ENCODE data around the gene SAMD8. TPM values are rescaled to one million over a fixed set of nuclear protein-coding genes. Genes with fewer than 3 reads are reported as not detected.

The SAMD8 gene
- total RNA-seq, 1 experiment from 2014 or later, result 23.6 TPM

DNA sequence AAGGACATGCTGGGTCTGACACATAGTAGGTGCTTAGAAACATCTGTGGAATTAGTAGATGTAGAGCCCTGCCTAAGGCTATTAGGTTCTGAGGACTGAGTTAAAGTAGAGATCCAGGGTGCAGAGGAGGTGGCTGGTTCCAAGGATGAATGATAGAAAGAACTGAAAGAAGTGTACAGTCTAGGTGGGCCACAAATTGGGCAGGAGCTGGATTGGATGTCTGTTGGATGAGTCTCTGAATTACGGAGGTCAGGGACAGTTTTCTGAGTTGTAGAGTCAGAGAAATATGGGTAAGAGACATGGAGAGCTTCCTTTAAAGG, 2.0 kb upstream of the SAMD8 start:
- no peak for DNase-seq (ENCODE audit: low read depth, low spot score)
- ChIA-PET POLR2A (interaction anchor here (1.2 to 1.8 kb wide), 2 partner anchors 12 to 41 kb away, joined by 3 read pairs; no protein-coding TSS in a partner anchor), CTCF (interaction anchor here (0.6 to 1.5 kb wide), 3 partner anchors 118 to 126 kb away, joined by 3 to 4 read pairs (median 4); partner anchors contain the start of gene COMTD1), RAD21 (ENCODE audit: low non-redundant PET in 1 of 2, low total read pairs in 2 of 2, uncharacterized antibody in 2 of 2, unreplicated experiment in 2 of 2) (no interaction called here)
- Histone ChIP-seq H3K79me2 (ENCODE audit: insufficient read depth, low read length) (peaks cover 28% of the 10 kb centered on the region), H3K27me3 (ENCODE audit: insufficient read depth, low read length) (no peaks in the 10 kb centered on the region), H3K27ac (ENCODE audit: low read depth, low read length) (0 out of 2 replicates have a peak overlapping the region, but pooled peaks have one; percentile 9), H3K4me1 (ENCODE audit: control insufficient read depth in 1 of 2, insufficient read depth in 2 of 2, low read length in 2 of 2) (peaks cover 9 to 40% of the 10 kb centered on the region in 2 experiments; a peak in 3 of 4 replicates), H3K9me3 (ENCODE audit: control insufficient read depth in 1 of 2, insufficient read depth in 1 of 2, low read depth in 1 of 2, low read length in 2 of 2) (no peaks in the 10 kb centered on the region), H3K4me2 (ENCODE audit: low read length) (peak overlapping the region; percentile 64; the same call in 1 of the 2 replicates), H2AFZ (ENCODE audit: low read depth, low read length, poor library complexity, severe bottlenecking) (peak overlapping the region; percentile 87), H3K9me2 (ENCODE audit: insufficient read depth) (no peaks in the 10 kb centered on the region), H3K4me3 (replicated peaks in 1 of 2; ENCODE audit: low read depth in 1 of 2, low read length in 2 of 2) (no peak overlapping the region), H4K20me1 (ENCODE audit: insufficient read depth) (no peaks in the 10 kb centered on the region), H3K9ac (ENCODE audit: low read length) (no peak overlapping the region), H3K36me3 (ENCODE audit: control insufficient read depth in 1 of 2, insufficient read depth in 2 of 2, low read length in 2 of 2) (no peaks in the 10 kb centered on the region)
- no peak for ATAC-seq
- BruUV-seq (replicated peaks), result no TSS peak
- intact Hi-C loops (cut with micrococcal nuclease), result no loop called here
- no peak for TF ChIP-seq SRF (IDR thresholded peaks at IDR 0.05; ENCODE audit: low read depth)
- no peak for TF ChIP-seq EZH2 (IDR thresholded peaks at IDR 0.05)
- TF ChIP-seq, protein P1, sequence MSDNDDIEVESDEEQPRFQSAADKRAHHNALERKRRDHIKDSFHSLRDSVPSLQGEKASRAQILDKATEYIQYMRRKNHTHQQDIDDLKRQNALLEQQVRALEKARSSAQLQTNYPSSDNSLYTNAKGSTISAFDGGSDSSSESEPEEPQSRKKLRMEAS (IDR thresholded peaks at IDR 0.05), result no peak
- TF ChIP-seq SP1 (IDR thresholded peaks at IDR 0.05; ENCODE audit: low read depth), result no peak
- TF ChIP-seq, protein P2, sequence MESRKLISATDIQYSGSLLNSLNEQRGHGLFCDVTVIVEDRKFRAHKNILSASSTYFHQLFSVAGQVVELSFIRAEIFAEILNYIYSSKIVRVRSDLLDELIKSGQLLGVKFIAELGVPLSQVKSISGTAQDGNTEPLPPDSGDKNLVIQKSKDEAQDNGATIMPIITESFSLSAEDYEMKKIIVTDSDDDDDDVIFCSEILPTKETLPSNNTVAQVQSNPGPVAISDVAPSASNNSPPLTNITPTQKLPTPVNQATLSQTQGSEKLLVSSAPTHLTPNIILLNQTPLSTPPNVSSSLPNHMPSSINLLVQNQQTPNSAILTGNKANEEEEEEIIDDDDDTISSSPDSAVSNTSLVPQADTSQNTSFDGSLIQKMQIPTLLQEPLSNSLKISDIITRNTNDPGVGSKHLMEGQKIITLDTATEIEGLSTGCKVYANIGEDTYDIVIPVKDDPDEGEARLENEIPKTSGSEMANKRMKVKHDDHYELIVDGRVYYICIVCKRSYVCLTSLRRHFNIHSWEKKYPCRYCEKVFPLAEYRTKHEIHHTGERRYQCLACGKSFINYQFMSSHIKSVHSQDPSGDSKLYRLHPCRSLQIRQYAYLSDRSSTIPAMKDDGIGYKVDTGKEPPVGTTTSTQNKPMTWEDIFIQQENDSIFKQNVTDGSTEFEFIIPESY (IDR thresholded peaks at IDR 0.05; ENCODE audit: extremely low read depth, insufficient replicate concordance, low read length), result no peak
- TF ChIP-seq, protein P3, sequence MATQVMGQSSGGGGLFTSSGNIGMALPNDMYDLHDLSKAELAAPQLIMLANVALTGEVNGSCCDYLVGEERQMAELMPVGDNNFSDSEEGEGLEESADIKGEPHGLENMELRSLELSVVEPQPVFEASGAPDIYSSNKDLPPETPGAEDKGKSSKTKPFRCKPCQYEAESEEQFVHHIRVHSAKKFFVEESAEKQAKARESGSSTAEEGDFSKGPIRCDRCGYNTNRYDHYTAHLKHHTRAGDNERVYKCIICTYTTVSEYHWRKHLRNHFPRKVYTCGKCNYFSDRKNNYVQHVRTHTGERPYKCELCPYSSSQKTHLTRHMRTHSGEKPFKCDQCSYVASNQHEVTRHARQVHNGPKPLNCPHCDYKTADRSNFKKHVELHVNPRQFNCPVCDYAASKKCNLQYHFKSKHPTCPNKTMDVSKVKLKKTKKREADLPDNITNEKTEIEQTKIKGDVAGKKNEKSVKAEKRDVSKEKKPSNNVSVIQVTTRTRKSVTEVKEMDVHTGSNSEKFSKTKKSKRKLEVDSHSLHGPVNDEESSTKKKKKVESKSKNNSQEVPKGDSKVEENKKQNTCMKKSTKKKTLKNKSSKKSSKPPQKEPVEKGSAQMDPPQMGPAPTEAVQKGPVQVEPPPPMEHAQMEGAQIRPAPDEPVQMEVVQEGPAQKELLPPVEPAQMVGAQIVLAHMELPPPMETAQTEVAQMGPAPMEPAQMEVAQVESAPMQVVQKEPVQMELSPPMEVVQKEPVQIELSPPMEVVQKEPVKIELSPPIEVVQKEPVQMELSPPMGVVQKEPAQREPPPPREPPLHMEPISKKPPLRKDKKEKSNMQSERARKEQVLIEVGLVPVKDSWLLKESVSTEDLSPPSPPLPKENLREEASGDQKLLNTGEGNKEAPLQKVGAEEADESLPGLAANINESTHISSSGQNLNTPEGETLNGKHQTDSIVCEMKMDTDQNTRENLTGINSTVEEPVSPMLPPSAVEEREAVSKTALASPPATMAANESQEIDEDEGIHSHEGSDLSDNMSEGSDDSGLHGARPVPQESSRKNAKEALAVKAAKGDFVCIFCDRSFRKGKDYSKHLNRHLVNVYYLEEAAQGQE (IDR thresholded peaks at IDR 0.05; ENCODE audit: low read depth), result no peak
- no peak for TF ChIP-seq FOSL1 (IDR thresholded peaks at IDR 0.05; ENCODE audit: low read depth)
- TF ChIP-seq EZH2phosphoT487 (IDR thresholded peaks at IDR 0.05; ENCODE audit: borderline replicate concordance), result no peak
- TF ChIP-seq YY1 (IDR thresholded peaks at IDR 0.05; ENCODE audit: extremely low read depth, insufficient replicate concordance, low read depth, low read length), result no peak
- no peak for TF ChIP-seq JUND (IDR thresholded peaks at IDR 0.05)
- no peak for TF ChIP-seq POLR2AphosphoS5 (IDR thresholded peaks at IDR 0.05; ENCODE audit: low read depth, low read length)
- TF ChIP-seq, protein P4, sequence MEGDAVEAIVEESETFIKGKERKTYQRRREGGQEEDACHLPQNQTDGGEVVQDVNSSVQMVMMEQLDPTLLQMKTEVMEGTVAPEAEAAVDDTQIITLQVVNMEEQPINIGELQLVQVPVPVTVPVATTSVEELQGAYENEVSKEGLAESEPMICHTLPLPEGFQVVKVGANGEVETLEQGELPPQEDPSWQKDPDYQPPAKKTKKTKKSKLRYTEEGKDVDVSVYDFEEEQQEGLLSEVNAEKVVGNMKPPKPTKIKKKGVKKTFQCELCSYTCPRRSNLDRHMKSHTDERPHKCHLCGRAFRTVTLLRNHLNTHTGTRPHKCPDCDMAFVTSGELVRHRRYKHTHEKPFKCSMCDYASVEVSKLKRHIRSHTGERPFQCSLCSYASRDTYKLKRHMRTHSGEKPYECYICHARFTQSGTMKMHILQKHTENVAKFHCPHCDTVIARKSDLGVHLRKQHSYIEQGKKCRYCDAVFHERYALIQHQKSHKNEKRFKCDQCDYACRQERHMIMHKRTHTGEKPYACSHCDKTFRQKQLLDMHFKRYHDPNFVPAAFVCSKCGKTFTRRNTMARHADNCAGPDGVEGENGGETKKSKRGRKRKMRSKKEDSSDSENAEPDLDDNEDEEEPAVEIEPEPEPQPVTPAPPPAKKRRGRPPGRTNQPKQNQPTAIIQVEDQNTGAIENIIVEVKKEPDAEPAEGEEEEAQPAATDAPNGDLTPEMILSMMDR (IDR thresholded peaks at IDR 0.05 in 2 of 3, conservative IDR thresholded peaks at IDR 0.05 in 1 of 3; ENCODE audit: borderline replicate concordance in 1 of 3, insufficient read depth in 1 of 3, low read depth in 2 of 3, low read length in 2 of 3), result no peak
- TF ChIP-seq ELF1 (IDR thresholded peaks at IDR 0.05; ENCODE audit: borderline replicate concordance, low read depth), result no peak
- no peak for TF ChIP-seq ZFX (IDR thresholded peaks at IDR 0.05)
- TF ChIP-seq CEBPB (IDR thresholded peaks at IDR 0.05; ENCODE audit: low read depth), result no peak
- no peak for TF ChIP-seq SIN3A (IDR thresholded peaks at IDR 0.05; ENCODE audit: low read depth)
- TF ChIP-seq ZNF274 (IDR thresholded peaks at IDR 0.05; ENCODE audit: low read depth, low read length), result no peak
- TF ChIP-seq, protein P5, sequence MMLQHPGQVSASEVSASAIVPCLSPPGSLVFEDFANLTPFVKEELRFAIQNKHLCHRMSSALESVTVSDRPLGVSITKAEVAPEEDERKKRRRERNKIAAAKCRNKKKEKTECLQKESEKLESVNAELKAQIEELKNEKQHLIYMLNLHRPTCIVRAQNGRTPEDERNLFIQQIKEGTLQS (IDR thresholded peaks at IDR 0.05), result no peak

Data from HCT116 (cell line).